SK-N-SH (cell line): ENCODE results near the gene DEPDC7. TPM values are rescaled to one million over a fixed set of nuclear protein-coding genes. Genes with fewer than 3 reads are reported as not detected.

Experiments
- CTCF ChIA-PET: fragments of 300-600, 350-600 bp; formaldehyde crosslinking; extraction: SDS; loops from one replicate; lab custom pipeline; 2021; lab: Yijun Ruan, JAX
- POLR2A ChIA-PET: fragments of 350-600 bp; sonication (Branson Sonifier 250); formaldehyde crosslinking; extraction: SDS; loops from one replicate; lab custom pipeline; 2020; ENCODE audit warnings: antibody characterized with exemption, inconsistent platforms; lab: Yijun Ruan, JAX
- DNase-seq: peaks from one replicate; pipeline ENCODE4 v3.0.0; 2012
- H2AFZ ChIP-seq: fragments of 200-600 bp; sonication (generic); 2 replicates; pipeline ENCODE4 v1.8.1; 2016; ENCODE audit warnings: antibody characterized with exemption, mild to moderate bottlenecking, low read depth
- H3F3A ChIP-seq: fragments of 200-600 bp; sonication (generic); replicated peaks from 2 replicates; pipeline ENCODE3; 2016; ENCODE audit warnings: antibody characterized with exemption, mild to moderate bottlenecking; ENCODE audit not compliant: insufficient read depth
- H3K27ac ChIP-seq, 2 experiments: fragments of 200-500 bp in 1 of 2; fragments of 200-600 bp in 1 of 2; sonication (Bioruptor generic) in 1 of 2; sonication (generic), shearing (Covaris generic) in 1 of 2; 2 replicates each; pipeline versions ENCODE4 v1.5.1 to v1.6.1; 2014 to 2016; ENCODE audit warnings: low read depth in 2 of 2, inconsistent platforms in 1 of 2, low read length in 1 of 2, mild to moderate bottlenecking in 1 of 2, mixed read lengths in 1 of 2
- H3K27me3 ChIP-seq: fragments of 200-600 bp; sonication (generic), shearing (Covaris generic); 2 replicates; pipeline ENCODE4 v1.6.1; 2016; ENCODE audit warnings: mixed run types; ENCODE audit not compliant: insufficient read depth
- H3K36me3 ChIP-seq, 2 experiments: fragments of 200-500 bp in 1 of 2; fragments of 200-600 bp in 1 of 2; sonication (Bioruptor generic) in 1 of 2; sonication (generic) in 1 of 2; replicated peaks in 1 of 2; 2 replicates each; pipeline versions ENCODE3 to v1.5.1; 2014 to 2016; ENCODE audit warnings: low read length in 1 of 2, mild to moderate bottlenecking in 1 of 2; ENCODE audit not compliant: insufficient read depth in 2 of 2, control insufficient read depth in 1 of 2
- H3K4me1 ChIP-seq, 2 experiments: fragments of 200-500 bp in 1 of 2; fragments of 200-600 bp in 1 of 2; sonication (Bioruptor generic) in 1 of 2; sonication (generic), shearing (Covaris generic) in 1 of 2; 2 replicates each; pipeline versions ENCODE4 v1.5.1 to v1.6.1; 2014 to 2016; ENCODE audit warnings: low read depth in 1 of 2, low read length in 1 of 2, mixed run types in 1 of 2; ENCODE audit not compliant: insufficient read depth in 2 of 2, control insufficient read depth in 1 of 2
- H3K4me2 ChIP-seq: fragments of 200-600 bp; sonication (generic), shearing (Covaris generic); 2 replicates; pipeline ENCODE4 v1.6.1; 2017; ENCODE audit warnings: mixed run types
- H3K4me3 ChIP-seq, 2 experiments: fragments of 200-500 bp in 1 of 2; fragments of 200-600 bp in 1 of 2; sonication (Bioruptor generic) in 1 of 2; sonication (generic), shearing (Covaris generic) in 1 of 2; 2 replicates each; pipeline versions ENCODE4 v1.5.1 to v1.8.1; 2014 to 2016; ENCODE audit warnings: low read depth in 2 of 2, inconsistent platforms in 1 of 2, low read length in 1 of 2, mild to moderate bottlenecking in 1 of 2, mixed read lengths in 1 of 2, moderate library complexity in 1 of 2
- H3K79me2 ChIP-seq: fragments of 200-600 bp; sonication (generic); 2 replicates; pipeline ENCODE4 v1.8.1; 2017; ENCODE audit warnings: mild to moderate bottlenecking; ENCODE audit not compliant: insufficient read depth
- H3K9ac ChIP-seq: fragments of 200-600 bp; sonication (generic); 2 replicates; pipeline ENCODE4 v1.6.1; 2017; ENCODE audit warnings: mixed run types
- H3K9me2 ChIP-seq: fragments of 200-600 bp; sonication (generic); 2 replicates; pipeline ENCODE4 v1.6.1; 2017; ENCODE audit warnings: mixed run types
- H3K9me3 ChIP-seq: fragments of 200-600 bp; sonication (generic); 2 replicates; pipeline ENCODE4 v1.6.1; 2017; ENCODE audit warnings: mixed run types, mild to moderate bottlenecking, moderate library complexity
- H4K20me1 ChIP-seq: fragments of 200-600 bp; sonication (generic); 2 replicates; pipeline ENCODE4 v1.6.1; 2017; ENCODE audit warnings: mild to moderate bottlenecking, mixed run types; ENCODE audit not compliant: insufficient read depth
- CHD2 ChIP-seq: fragments of 150-350 bp; IDR thresholded peaks from 2 replicates; pipeline ENCODE4 v1.6.1; 2018; ENCODE audit warnings: low read length; ENCODE audit not compliant: partially characterized antibody
- CTCF ChIP-seq: fragments of 200-600 bp; sonication (generic); IDR thresholded peaks from 2 replicates; pipeline ENCODE4 v1.6.1; 2017; ENCODE audit warnings: antibody characterized with exemption, mild to moderate bottlenecking, moderate library complexity
- EZH2phosphoT487 ChIP-seq: fragments of 200-600 bp; sonication (generic); IDR thresholded peaks from 2 replicates; pipeline ENCODE4 v1.6.1; 2017; ENCODE audit warnings: low read depth, mixed run types, mild to moderate bottlenecking, antibody characterized with exemption, moderate library complexity, borderline replicate concordance
- FOSL2 ChIP-seq: IDR thresholded peaks from 2 replicates; pipeline ENCODE4 v1.4.0; 2012; ENCODE audit warnings: low read depth, mild to moderate bottlenecking, moderate library complexity, borderline replicate concordance
- FOXJ3 ChIP-seq: sonication (generic); formaldehyde crosslinking; IDR thresholded peaks from 2 replicates; pipeline ENCODE4 v1.5.1; 2020; ENCODE audit warnings: mild to moderate bottlenecking, missing genetic modification reagents
- FOXM1 ChIP-seq: IDR thresholded peaks from 2 replicates; pipeline ENCODE4 v1.4.0; 2012; ENCODE audit warnings: low read depth, mild to moderate bottlenecking
- JUND ChIP-seq: IDR thresholded peaks from 2 replicates; pipeline ENCODE4 v1.4.0; 2012
- MAX ChIP-seq: IDR thresholded peaks from 2 replicates; pipeline ENCODE4 v1.4.0; 2012; ENCODE audit warnings: low read depth
- MEF2A ChIP-seq: IDR thresholded peaks from 2 replicates; pipeline ENCODE4 v1.4.0; 2012; ENCODE audit warnings: low read depth, borderline replicate concordance
- NFIC ChIP-seq: IDR thresholded peaks from 2 replicates; pipeline ENCODE4 v1.4.0; 2012; ENCODE audit warnings: borderline replicate concordance
- POLR2AphosphoS5 ChIP-seq: IDR thresholded peaks from 2 replicates; pipeline ENCODE4 v1.6.1; 2012; ENCODE audit warnings: low read depth, low read length
- RAD21 ChIP-seq: IDR thresholded peaks from 2 replicates; pipeline ENCODE4 v1.6.1; 2012; ENCODE audit warnings: mild to moderate bottlenecking, low read length
- RFX5 ChIP-seq: IDR thresholded peaks from 2 replicates; pipeline ENCODE4 v1.6.1; 2012; ENCODE audit warnings: mild to moderate bottlenecking, improper control_type of control experiment, low read length
- RXRA ChIP-seq: IDR thresholded peaks from 2 replicates; pipeline ENCODE4 v1.4.0; 2012; ENCODE audit warnings: low read depth, mild to moderate bottlenecking, borderline replicate concordance
- SMC3 ChIP-seq: IDR thresholded peaks from 2 replicates; pipeline ENCODE4 v1.6.1; 2012; ENCODE audit warnings: low read depth, low read length, improper control_type of control experiment
- TAF1 ChIP-seq: IDR thresholded peaks from 2 replicates; pipeline ENCODE4 v1.6.1; 2012; ENCODE audit warnings: low read depth, mild to moderate bottlenecking, low read length, moderate library complexity, borderline replicate concordance
- TEAD4 ChIP-seq: IDR thresholded peaks from 2 replicates; pipeline ENCODE4 v1.4.0; 2012; ENCODE audit warnings: mild to moderate bottlenecking, borderline replicate concordance; ENCODE audit not compliant: insufficient read depth
- YY1 ChIP-seq: IDR thresholded peaks from 2 replicates; pipeline ENCODE4 v1.4.0; 2012; ENCODE audit warnings: low read depth, mild to moderate bottlenecking
- WGBS: methylation state at CpG from one replicate; pipeline ENCODE4 v1.1.6; 2017; ENCODE audit warnings: low lambda C conversion rate; 5-methylcytosine and 5-hydroxymethylcytosine counted together
- polyA plus RNA-seq, 3 experiments: library from polyadenylated mRNA; depleted of rRNA; stranded (reverse); fragments of >200 nt; gene quantifications; 2 replicates each; pipeline ENCODE4 v1.2.3, GENCODE V29; 2012
- TF ChIP-seq, protein P1 (sequence below): fragments of 150-350 bp; IDR thresholded peaks from 2 replicates; pipeline ENCODE4 v1.6.1; 2017; ENCODE audit warnings: antibody characterized with exemption, low read length, low read depth, borderline replicate concordance
- TF ChIP-seq, protein P2 (sequence below): IDR thresholded peaks from 2 replicates; pipeline ENCODE4 v1.4.0; 2012; ENCODE audit warnings: low read depth, borderline replicate concordance

DEPDC7 gene
- polyA plus RNA-seq, 1 of the 3 experiments (the other 2 are of a cell fraction): 9.7 TPM

DNA sequence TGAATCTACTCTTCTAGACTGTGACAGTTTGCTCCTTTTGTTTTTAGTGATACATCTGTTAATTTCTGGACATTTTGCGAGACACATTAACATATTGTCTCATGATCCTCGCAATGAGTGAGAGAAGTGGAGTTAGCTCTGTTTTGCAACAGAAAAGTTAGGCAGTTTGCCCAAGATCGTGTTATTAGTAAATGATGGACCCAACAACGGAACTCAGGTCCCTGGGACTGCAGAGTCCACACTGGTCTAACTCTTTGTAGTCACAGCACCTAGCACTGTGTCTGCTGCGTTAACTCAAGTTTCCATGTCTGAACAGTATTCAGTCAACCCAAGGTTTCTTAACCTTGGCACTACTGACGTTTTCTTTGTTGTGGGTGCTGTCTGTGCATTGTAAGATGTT lies 3.2 kb downstream of the DEPDC7 start:
- 94% methylated on average over 6 of the region's 6 CpGs for WGBS
- H3K9me3 ChIP-seq: no peaks in the 10 kb centered on the region
- no peaks in the 10 kb centered on the region for H3K27me3 ChIP-seq
- no peak overlapping the region for H3K27ac ChIP-seq
- no peak overlapping the region for H3K9ac ChIP-seq
- TF ChIP-seq SMC3: no peak
- TF ChIP-seq RXRA: no peak
- TF ChIP-seq FOSL2: no peak
- TF ChIP-seq MAX: no peak
- TF ChIP-seq CHD2: no peak
- no peak for TF ChIP-seq RAD21
- no peak for TF ChIP-seq FOXM1
- no peak for TF ChIP-seq RFX5
- TF ChIP-seq TEAD4: no peak
- TF ChIP-seq FOXJ3: no peak
- no peak for TF ChIP-seq NFIC
- TF ChIP-seq TAF1: no peak
- no peak for TF ChIP-seq JUND
- no peak for TF ChIP-seq EZH2phosphoT487
- no peak for TF ChIP-seq POLR2AphosphoS5
- TF ChIP-seq, protein P1, sequence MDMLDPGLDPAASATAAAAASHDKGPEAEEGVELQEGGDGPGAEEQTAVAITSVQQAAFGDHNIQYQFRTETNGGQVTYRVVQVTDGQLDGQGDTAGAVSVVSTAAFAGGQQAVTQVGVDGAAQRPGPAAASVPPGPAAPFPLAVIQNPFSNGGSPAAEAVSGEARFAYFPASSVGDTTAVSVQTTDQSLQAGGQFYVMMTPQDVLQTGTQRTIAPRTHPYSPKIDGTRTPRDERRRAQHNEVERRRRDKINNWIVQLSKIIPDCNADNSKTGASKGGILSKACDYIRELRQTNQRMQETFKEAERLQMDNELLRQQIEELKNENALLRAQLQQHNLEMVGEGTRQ: no peak
- TF ChIP-seq CTCF: no peak
- TF ChIP-seq YY1: no peak
- peaks cover 22% of the 10 kb centered on the region for H3F3A ChIP-seq
- H4K20me1 ChIP-seq: no peaks in the 10 kb centered on the region
- CTCF ChIA-PET: no interaction called here
- H3K36me3 ChIP-seq: no peaks in the 10 kb centered on the region
- no peak overlapping the region for H2AFZ ChIP-seq
- H3K4me3 ChIP-seq: no peak overlapping the region
- POLR2A ChIA-PET: no interaction called here
- H3K9me2 ChIP-seq: no peaks in the 10 kb centered on the region
- no peak overlapping the region for H3K4me2 ChIP-seq
- peaks cover 5 to 24% of the 10 kb centered on the region in 2 experiments; a peak in 3 of 4 replicates for H3K4me1 ChIP-seq
- no peak for DNase-seq
- peaks cover 63% of the 10 kb centered on the region for H3K79me2 ChIP-seq

- TF ChIP-seq RXRA (no peak), YY1 (no peak), MEF2A (no peak)
- TF ChIP-seq, protein P2, sequence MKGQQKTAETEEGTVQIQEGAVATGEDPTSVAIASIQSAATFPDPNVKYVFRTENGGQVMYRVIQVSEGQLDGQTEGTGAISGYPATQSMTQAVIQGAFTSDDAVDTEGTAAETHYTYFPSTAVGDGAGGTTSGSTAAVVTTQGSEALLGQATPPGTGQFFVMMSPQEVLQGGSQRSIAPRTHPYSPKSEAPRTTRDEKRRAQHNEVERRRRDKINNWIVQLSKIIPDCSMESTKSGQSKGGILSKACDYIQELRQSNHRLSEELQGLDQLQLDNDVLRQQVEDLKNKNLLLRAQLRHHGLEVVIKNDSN: no peak
- TF ChIP-seq, all 33 proteins: peak for 0
- H3K9ac ChIP-seq: no peak overlapping the region
- H2AFZ ChIP-seq: no peak overlapping the region
- H3K4me1 ChIP-seq: peaks cover 2 to 24% of the 10 kb centered on the region in 2 experiments; a peak in 3 of 4 replicates
- H3K9me2 ChIP-seq: no peaks in the 10 kb centered on the region
- ChIA-PET POLR2A (no interaction called here), CTCF (interaction anchor here (1.0 to 1.7 kb wide), 4 partner anchors 17 to 140 kb away, joined by 3 to 5 read pairs (median 4); partner anchors contain the start of genes CSTF3 and TCP11L1)
- H3K79me2 ChIP-seq: peaks cover 76% of the 10 kb centered on the region
- no peak for DNase-seq
- no peak overlapping the region for H3K4me3 ChIP-seq
- peaks cover 18% of the 10 kb centered on the region for H3F3A ChIP-seq
- WGBS: 94% methylated on average over 1 of the region's 1 CpG
- H3K36me3 ChIP-seq: no peaks in the 10 kb centered on the region
- no peak overlapping the region for H3K27ac ChIP-seq
- no peaks in the 10 kb centered on the region for H4K20me1 ChIP-seq
- no peak overlapping the region for H3K4me2 ChIP-seq
- H3K27me3 ChIP-seq: no peaks in the 10 kb centered on the region
- no peaks in the 10 kb centered on the region for H3K9me3 ChIP-seq
Measured at GRCh38 chr11:33021501-33021900, 5.8 kb downstream of the DEPDC7 start.
